ENCODE data around the gene RAB22A.
"Not testable (repeated sequence)": the region's sequence is repeated elsewhere in the genome, so short reads cannot be mapped to it uniquely, and the experiment has no call there.

RAB22A gene

DNA sequence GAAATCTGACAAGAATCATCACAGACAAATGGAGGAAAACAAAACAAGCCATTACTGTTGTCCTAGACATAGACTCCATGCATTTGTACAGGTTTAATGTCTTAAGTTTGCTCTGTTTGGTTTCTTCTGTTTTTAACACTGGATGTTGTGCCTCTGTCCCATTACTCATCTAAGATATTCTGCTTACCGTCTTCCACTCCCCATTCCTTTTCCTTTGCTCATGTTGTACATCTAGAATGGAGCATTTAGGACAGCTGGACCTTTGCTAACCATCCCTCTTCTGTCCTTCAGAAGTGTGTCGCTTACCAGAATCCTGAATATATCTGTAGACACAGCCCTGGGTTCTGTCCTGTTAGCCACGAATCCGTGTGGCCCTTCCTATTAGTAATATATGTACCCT lies 35.2 kb downstream of the RAB22A start:
- DNase-seq: no peak

DNA sequence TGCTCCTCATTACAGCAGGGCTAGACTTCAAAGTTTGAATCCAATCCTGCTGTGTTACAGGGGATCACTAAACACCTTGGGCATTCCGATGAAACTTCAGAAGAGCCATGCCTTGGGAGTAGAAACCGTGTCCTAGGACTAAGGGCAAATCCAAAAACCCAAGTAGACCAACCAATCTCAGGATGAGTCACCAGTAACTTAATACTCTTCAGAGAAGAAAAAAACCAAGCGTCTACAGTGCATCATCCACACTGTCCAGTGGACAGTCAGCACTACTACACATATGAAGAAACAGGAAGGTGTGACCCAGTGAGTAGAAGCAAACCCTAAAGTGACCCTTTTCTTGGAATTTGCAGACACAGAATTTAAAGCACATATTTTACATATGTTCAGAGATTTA lies 40.1 kb downstream of the RAB22A start:
- DNase-seq: no peak

DNA sequence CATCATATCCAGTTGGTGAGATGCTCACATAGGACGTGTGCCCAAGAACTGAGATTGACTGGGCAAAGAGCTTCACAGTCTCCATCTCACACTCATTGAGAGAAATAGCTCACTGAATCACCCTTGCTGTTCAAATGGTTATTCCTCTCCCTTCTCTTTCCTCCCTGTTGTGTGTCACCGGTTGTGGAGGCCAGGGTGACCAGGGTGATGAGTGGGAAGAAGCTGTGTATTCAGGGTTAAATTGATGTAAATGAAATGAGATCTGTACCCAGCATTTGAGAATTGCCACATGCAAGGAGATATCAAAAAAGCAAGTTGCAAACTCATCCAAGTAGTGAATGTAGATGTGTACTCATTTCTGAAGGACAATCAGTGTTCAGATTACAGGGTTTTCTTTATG lies 43.0 kb downstream of the RAB22A start:
- DNase-seq: peak in 1 of 5 donors; percentile 5

DNA sequence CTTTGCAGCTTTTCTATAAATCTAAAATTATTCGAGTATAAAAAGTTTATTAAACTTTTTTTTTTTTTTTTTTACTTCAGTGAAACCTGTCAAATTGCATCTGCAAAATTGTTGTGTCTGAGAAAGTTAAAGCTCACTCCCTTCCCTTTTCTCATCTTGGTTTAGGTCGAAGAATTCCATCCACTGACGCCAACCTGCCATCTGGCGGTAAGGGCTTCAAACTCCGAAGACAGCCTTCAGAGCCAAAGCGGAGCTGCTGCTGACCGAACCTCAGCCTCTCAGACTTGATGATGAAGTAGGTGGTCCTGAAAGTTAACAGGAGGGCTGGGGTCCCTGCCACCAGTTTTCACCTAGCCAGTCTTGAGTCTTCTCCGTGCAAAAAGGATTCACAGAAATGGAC lies 49.9 kb downstream of the RAB22A start:
- DNase-seq: no peak

DNA sequence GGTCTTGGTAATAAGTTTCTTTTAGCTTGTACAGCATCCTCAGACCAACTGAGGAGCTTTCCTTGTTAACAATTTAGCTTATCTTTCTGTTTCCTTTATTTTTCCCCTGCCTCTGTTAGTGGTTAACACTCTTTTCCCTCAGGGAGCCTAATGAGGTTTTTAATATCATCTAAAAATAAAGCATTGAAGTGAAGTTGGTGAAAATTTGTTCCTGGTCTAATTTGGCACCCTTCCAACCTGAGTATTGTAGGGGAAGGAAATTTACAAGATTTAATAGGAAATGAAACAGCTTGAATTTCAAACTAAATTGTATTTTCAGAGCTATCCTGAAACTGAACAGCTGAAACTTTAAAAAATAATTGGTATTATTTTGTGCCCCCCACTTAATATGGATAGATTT lies 51.4 kb downstream of the RAB22A start:
- DNase-seq: no peak

DNA sequence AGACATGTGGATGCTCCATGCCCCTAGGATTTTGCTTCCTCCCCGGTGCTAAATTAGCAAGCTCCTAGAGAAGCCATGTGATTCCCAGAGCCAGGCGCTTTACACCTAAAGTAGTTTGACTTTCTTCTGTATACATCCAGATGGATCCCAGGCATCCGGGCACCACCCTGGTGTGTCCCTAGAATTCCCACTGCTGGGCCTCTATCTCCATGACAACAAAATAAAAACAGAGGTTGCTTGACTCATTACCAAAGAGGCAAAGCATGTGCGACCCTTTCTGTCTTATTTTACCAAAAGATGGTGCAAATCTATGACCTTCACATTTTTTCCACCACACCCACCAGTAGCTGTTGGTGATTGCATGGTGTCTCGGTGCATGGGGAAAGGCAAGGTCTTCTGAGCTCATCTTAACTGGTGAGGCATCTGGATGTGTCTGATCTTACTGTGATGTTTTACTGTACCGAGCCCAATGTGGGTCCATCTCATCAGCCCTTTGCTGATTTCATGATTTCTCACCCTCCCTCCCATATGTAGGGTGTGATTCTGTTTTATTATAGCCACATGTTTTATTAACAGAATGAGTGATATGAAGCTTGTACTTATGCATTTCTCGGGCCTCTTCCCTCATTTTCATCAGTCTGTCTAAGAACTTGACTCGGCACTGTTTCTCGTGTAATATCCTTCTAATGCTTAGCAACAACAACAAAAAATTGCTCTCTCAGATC lies 52.1 kb downstream of the RAB22A start:
- DNase-seq: no peak

DNA sequence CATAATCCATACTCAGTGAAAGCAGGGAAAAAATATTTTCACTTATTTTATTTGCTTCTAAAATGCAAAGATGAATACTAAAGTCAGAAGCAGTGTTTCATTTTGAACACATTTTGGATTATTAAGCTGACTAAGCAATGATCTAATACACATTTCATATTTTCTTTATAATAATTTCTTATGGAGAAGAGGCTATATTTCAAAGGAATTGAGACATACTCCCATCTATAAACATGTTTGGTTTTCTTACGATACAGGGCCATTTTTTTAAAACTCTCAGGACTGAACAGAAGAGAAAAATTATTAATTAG lies 52.6 kb downstream of the RAB22A start:
- no peak for DNase-seq

DNA sequence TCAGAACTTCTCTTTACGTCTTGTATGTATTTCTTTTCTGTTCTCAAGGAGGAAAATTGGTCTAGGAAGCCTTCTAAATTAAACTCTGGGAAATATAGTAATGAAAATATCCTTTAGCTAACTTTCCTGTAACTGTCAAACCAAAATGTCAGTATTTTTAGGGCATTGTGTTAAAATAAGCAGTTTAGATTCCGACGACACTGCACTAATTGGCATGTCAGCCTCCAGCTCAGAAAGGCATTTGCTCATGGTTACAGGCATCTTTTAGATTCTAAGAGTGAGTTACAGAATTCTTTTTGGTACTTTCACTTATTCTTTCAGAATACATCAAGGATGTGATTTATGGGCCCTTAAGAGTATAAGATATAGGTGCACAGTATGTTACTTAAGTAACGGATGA lies 53.5 kb downstream of the RAB22A start:
- DNase-seq: no peak

DNA sequence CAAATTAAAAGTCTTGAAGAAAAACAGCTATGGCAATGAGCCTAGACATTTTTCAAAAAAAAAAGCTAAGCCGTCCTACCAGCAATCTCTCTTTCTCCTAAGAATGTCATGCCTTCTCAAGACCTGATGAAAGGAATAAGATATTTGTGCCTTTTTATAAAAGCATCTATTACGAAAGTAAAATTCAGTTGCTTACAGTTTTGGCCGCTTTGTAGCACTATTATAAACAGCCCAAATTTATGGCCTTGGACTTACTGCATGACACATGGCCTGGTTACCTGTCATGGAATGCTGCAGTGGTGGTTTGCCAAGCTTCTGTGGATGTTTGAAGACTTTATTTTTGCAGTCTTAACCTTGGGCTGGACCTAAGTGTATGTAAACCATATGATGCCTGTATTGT lies 57.4 kb downstream of the RAB22A start:
- no peak for DNase-seq

DNA sequence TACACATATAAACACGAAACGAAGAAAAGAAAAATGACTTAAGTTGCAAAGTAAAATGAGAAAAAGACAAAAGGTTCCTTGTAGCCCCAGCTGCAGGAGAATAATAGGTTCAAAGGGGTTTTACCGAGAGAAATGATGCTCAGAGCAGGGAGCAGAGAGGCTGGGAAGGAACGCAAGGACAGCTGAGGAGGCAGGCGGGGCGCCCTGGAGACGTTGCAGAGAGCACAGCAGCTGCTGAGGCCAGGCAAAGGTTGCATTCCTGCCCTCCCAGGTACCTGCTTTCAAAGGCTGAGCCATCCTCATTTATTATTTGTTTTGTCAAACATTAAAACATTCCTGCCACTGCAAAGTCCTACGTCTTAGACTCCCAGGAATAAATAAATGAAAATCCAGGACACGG lies 63.3 kb downstream of the RAB22A start:
- DNase-seq: no peak

DNA sequence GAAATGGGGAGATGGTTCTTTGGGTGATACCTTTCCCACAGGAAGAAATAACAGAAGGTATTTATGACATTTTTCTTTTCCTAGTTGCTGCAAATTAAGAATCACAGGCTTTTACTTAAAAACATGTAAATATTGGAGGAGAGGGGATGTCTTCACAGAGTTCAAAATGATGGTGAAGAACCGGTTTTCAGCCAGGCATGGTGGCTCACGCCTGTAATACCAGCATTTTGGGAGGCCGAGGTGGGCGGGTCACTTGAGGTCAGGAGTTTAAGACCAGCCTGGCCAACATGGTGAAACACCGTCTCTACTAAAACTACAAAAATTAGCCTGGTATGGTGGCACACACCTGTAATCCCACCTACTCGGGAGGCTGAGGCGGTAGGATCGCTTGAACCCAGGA lies 63.8 kb downstream of the RAB22A start:
- DNase-seq: not testable (repeated sequence)

DNA sequence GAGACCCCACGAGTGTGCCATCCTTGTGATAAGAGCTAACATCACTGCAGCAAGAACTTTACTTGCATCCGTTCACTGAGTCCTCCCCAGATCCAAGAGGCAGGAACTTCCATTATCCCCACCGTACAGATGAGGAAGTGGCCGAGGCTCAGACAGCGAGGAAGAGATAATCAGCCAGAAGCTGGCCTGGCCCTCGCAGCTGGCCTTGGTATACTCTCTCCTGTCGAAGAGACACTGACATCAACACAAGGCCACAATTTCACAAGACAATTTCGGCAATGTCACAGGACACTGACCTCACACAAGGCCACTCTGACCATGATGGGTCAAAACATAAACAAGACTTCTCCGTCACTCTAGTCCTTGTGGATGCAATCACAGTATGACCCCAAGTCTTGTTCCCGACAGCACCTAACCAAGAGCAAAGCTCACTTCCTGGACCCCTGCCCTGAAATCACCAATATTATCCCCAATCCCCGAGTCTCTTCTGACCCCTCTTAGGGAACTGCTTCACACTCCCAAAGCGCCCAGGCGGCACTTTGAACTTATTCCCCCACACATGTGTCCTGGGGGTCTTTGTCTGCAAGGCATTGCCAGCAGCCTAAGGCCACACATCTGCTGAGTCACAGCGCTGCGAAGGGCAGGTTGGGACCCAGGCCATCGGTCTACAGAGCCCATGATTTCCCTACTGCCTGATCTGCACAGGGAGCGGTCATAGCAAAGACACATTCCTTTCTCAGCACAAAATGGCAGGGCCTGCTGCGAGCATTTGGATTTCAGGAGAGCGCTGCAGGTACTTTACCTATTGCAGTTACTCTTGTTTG lies 64.7 kb downstream of the RAB22A start:
- DNase-seq: no peak

DNA sequence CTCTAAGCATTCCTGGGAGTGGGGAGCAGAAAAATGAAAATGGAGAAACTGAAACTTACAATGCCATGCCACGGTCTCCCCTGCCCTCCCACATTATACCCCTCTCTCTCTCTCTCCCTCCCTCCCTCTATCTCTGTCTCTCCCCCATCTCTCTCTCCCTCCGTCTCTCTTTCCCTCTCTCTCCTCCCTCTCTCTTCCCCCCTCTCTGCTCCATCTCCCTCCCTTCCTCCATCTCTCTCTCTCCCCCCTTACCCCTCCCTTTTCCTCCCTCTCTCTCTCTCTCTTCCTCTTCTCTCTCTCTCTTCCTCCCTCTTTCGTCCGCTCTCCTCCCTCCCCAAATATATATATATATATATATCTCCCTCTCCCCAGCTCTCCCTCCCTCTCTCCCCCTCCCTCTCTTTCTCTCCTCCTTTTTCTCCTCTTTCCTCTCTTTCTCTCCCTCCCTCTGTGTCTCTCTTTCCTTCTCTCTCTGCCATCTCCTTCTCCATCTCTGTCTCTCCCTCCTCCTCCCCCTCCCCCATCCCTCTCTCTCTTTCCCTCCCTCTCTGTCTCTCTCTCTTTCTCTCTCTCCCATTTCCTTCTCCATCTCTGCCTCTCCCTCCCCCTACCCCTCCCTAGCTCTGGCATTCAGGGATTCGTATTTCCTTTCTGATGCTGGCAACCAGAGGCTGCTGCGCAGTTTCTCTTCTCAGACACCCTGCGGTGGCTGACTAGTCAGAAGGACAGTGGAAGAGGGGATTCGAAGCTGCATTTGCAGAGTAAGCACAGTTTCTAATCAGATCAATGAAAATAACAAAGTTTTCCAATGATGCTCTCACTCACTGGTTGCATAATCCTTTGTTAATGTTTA lies 65.6 kb downstream of the RAB22A start:
- DNase-seq: no peak

DNA sequence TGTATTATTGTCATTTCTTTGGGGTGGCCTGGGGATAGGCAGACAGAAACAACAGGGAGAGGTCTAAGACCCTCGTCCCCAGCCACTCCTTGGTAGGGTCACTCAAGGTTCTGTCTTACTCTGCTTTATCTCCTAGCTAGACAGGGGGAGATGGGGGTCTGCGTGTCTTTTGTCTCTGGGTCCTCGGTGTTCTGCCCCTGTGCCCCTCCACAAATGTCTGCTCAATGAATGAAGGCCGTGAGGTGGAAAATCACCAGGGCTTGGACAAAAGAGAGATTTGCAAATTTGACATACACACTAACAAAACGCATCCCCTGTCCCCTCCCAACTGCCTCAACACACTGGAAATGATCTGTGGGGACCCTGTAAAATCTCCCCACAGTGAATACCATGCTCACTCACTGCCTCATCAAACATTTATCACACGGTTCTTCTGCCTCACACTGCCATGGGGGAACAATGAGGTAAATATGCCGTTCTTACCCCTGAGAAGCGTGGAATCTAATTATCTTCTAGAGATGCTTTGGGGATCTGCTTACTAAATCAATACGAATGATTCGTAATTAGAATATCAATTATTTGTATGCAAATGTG lies 66.3 kb downstream of the RAB22A start:
- no peak for DNase-seq

DNA sequence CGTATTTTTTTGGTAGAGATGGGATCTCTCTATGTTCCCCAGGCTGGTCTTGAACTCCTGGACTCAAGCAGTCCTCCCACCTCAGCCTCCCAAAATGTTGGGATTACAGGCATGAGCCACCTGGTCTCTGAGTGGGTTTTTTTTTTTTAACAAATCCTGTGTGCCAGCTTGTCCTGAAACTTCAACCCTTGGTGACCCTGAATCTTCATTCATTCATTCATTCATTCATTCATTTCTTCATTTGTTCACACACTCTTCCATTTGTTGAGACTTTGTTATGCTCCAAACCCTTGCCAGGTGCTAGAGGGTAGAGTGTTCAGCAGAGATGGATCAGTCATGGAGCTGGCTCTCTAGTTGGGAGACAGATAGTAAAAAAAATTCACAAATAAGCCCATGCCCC lies 67.5 kb downstream of the RAB22A start:
- DNase-seq: no peak

DNA sequence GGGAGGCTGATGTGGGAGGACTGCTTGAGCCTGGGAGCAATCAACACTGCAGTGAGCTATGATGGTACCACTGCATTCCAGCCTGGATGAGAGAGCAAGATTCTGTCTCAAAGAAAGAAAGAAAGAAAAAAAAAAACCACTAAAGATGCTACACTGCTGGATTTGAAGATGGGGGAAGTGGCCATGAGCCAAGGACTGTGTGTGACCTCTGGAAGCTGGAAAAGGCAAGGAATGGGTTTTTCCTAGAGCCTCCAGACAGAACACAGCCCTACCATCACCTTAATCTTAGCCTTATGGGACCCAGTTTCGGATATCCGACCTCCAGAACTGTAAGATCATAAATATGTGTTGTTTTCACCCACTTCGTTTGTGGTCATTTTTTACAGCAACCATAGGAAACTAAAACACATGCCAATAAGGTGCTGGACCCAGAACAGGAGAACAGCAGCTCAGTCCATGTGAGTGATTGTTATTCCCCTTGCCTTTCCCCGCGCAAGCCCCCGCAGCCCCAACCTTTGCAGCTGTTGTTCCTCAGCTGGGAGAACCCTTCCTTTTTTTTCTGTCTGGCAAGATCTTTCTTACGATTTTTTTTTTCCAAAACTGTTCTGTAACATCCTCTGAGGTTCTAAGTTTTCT lies 68.4 kb downstream of the RAB22A start:
- no peak for DNase-seq

DNA sequence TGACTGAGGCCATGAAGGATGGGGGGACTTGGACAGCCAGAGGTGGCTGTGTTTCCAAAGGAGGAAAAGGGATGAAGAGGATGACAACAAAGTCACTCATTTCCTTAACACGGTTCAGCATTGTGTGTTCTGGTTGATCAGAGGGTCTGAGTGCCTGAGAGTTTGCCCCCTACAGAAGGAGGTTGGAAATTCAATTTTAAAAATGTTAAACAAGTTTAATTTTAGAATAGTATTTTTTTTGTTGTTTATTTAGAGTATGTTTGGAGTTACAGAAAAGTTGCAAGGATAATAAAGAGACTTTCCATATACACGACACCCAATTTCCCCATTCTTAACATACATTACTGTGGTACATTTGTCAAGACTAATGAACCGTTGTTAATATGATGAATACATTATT lies 69.2 kb downstream of the RAB22A start:
- no peak for DNase-seq

DNA sequence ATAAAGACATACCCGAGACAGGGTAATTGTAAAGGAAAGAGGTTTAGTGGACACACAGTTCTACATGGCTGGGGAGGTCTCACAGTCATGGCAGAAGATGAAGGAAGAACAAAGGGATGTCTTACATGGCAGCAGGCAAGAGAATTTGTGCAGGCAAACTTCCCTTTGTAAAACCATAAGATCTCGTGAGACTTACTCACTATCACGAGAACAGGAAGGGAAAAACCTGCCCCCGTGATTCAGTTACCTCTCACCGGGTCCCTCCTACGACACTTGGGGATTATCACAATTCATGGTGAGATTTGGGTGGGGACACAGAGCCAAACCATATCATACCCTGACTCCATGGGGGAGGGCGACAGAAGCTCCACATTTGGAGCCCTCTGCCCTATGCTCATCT lies 72.1 kb downstream of the RAB22A start:
- no peak for DNase-seq

DNA sequence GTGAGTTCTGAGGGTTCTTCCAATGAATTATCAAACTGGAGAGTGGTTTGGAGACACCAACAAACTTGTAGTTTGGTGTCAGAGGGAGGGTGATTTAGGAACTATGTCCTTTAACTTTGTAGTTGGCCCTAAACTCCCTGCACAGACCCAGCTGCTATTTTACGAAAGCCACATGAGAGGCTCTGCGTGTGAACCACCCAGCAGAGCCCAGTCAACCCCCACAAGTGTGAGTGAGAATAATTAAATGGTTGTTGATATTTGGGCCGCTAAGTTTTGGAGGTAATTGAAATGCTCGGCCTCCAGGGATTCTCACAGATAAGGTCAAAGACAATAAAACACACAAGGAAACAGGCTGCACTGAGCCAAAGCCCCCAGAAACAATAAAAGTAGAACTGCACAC lies 72.6 kb downstream of the RAB22A start:
- no peak for DNase-seq

DNA sequence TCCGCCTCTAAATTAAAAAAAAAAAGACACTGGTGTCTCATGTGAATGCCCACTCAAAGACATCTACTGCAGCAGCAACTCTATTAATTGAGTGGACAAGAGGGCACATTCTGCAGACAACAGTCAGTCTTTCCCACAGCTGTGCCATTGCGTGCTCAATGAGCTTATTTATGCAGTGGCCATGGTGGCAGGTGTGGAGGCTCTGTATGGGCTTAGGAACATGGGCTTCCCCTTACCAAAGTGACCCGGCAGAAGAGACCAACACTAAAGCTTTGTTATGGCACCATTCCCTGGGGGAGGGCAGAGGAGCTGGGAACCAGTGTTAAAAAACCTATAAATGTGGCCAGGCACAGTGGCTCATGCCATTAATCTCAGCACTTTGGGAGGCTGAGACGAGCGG lies 75.3 kb downstream of the RAB22A start:
- no peak for DNase-seq

DNA sequence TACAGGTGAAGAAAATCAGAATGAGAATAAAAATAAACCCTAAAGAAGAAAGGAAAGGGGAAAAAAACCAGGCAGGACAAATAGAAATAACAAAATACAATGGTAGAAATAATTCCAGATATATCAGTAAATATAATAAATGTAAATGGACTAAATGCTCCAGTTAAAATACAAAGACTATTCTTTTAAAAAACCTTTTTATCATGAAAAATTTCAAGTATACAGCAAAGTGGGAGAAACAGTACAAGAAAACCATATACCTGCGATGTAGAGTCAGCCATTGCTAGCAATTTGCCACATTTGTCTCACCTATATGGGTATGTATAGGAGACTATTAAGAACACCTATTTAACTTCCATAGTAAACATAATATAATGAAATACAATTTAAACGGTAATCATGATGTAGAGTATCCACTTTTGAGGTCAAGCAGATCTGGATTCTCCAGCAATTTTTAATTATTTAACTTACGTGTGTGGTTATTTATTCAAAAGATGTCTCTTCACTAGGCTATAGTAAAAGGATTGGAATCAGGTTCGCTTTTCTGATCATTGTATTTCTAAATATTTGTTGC lies 78.6 kb downstream of the RAB22A start:
- no peak for DNase-seq

DNA sequence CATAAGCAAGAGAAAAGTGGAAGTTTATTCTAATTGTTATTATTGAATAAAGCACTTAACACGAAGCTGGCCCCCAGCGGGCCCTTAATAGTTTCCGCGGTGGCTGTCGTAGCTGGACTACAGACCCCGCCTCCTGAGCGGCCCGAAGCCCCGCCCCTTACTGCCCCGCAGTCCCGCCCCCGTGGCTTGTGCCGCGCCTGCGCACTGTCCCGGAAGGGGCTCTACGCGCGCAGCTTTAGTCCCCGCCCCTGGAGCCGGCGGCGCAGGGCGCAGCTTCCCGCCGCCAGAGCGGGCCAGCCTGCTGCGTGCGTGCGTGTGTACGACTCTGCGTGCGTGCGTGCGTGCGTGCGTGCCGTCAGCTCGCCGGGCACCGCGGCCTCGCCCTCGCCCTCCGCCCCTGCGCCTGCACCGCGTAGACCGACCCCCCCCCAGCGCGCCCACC lies 79.4 kb downstream of the RAB22A start, which contains the start of gene VAPB:
VAPB (plus strand) TSS at position 348 of the 442 bp plus-strand sequence. CDS start 231 bp downstream, outside the sequence.
- peak; percentile 93 to 98 (median 94) for DNase-seq
